HepG2 (cell line): ENCODE measurements around the gene TMPO. TPM values are rescaled to one million over a fixed set of nuclear protein-coding genes. Genes with fewer than 3 reads are reported as not detected.

Experiments used
- AGO2 ChIP-seq: fragments of 200-400 bp; formaldehyde crosslinking; optimal IDR thresholded peaks from 2 replicates; pipeline ENCODE3; 2017; ENCODE audit warnings: mild to moderate bottlenecking, low read depth, low read length, moderate library complexity
- ASH2L ChIP-seq: fragments of 300-600, 200-600 bp; sonication (generic); IDR thresholded peaks from 2 replicates; pipeline ENCODE4 v1.7.0; 2017; ENCODE audit warnings: low read depth, mild to moderate bottlenecking, moderate library complexity, mixed read lengths, low read length; ENCODE audit not compliant: insufficient read length
- FOXK1 ChIP-seq: sonication (generic); formaldehyde crosslinking; IDR thresholded peaks from 2 replicates; pipeline ENCODE4 v1.4.0; 2020; ENCODE audit warnings: low read depth, missing genetic modification reagents, borderline replicate concordance
- FOXO1 ChIP-seq: sonication (generic); formaldehyde crosslinking; IDR thresholded peaks from 2 replicates; pipeline ENCODE4 v1.4.0; 2020; ENCODE audit warnings: missing genetic modification reagents
- GABPB1 ChIP-seq: IDR thresholded peaks from 2 replicates; pipeline ENCODE4 v1.6.1; 2016; ENCODE audit warnings: mild to moderate bottlenecking, missing genetic modification reagents, moderate library complexity, missing compliant biosample characterization
- GATAD2A ChIP-seq: IDR thresholded peaks from 2 replicates; pipeline ENCODE4 v1.6.1; 2016
- KDM3A ChIP-seq: IDR thresholded peaks from 2 replicates; pipeline ENCODE4 v1.6.1; 2018; ENCODE audit warnings: low read depth, missing compliant biosample characterization
- MAX ChIP-seq: IDR thresholded peaks from 2 replicates; pipeline ENCODE4 v1.6.1; 2012; ENCODE audit warnings: inconsistent platforms
- MIXL1 ChIP-seq: IDR thresholded peaks from 2 replicates; pipeline ENCODE4 v1.6.1; 2016
- MLX ChIP-seq: IDR thresholded peaks from 2 replicates; pipeline ENCODE4 v1.6.1; 2016
- POGZ ChIP-seq: sonication (generic); formaldehyde crosslinking; IDR thresholded peaks from 2 replicates; pipeline ENCODE4 v1.4.0; 2020; ENCODE audit warnings: mild to moderate bottlenecking, missing genetic modification reagents
- RBFOX2 ChIP-seq: fragments of 200-400 bp; formaldehyde crosslinking; IDR thresholded peaks from 2 replicates; pipeline ENCODE4 v1.6.1; 2017; ENCODE audit warnings: low read depth, mild to moderate bottlenecking, low read length
- RCOR2 ChIP-seq: IDR thresholded peaks from 2 replicates; pipeline ENCODE4 v1.6.1; 2016; ENCODE audit warnings: missing biosample characterization, missing genetic modification reagents
- RFX3 ChIP-seq: IDR thresholded peaks from 2 replicates; pipeline ENCODE4 v1.6.1; 2016; ENCODE audit warnings: missing biosample characterization, missing genetic modification reagents
- ZBTB38 ChIP-seq: sonication (generic); formaldehyde crosslinking; IDR thresholded peaks from 2 replicates; pipeline ENCODE4 v1.5.1; 2020; ENCODE audit warnings: mild to moderate bottlenecking, missing genetic modification reagents
- ZFY ChIP-seq: sonication (generic); formaldehyde crosslinking; IDR thresholded peaks from 2 replicates; pipeline ENCODE4 v1.4.0; 2020; ENCODE audit warnings: missing genetic modification reagents
- ZNF143 ChIP-seq: sonication (generic); formaldehyde crosslinking; IDR thresholded peaks from 2 replicates; pipeline ENCODE4 v1.4.0; 2020; ENCODE audit warnings: missing genetic modification reagents
- ZNF710 ChIP-seq: sonication (generic); formaldehyde crosslinking; IDR thresholded peaks from 2 replicates; pipeline ENCODE4 v1.5.0; 2020; ENCODE audit warnings: mild to moderate bottlenecking, missing genetic modification reagents, borderline replicate concordance
- ZNF768 ChIP-seq: sonication (generic); formaldehyde crosslinking; IDR thresholded peaks from 2 replicates; pipeline ENCODE4 v1.4.0; 2020; ENCODE audit warnings: missing genetic modification reagents
- ZNF772 ChIP-seq: sonication (generic); formaldehyde crosslinking; IDR thresholded peaks from 2 replicates; pipeline ENCODE4 v1.5.0; 2020; ENCODE audit warnings: mild to moderate bottlenecking, missing genetic modification reagents
- polyA plus RNA-seq, 8 experiments: library from polyadenylated mRNA; depleted of rRNA in 3 of 8; stranded (reverse) in 7 of 8; unstranded in 1 of 8; fragments of >200 nt; fragmentation: Illumina TruSeq in 4 of 8; extraction: Trizol in 4 of 8; gene quantifications; 2 replicates each; pipeline versions ENCODE4 v1.2.1 to v1.2.3, GENCODE V29; 2011 to 2016; ENCODE audit warnings: low read depth in 4 of 8, missing spikeins in 1 of 8, mixed read lengths in 1 of 8; ENCODE audit not compliant: insufficient read depth in 1 of 8
- total RNA-seq, 5 experiments: library from RNA; depleted of rRNA; stranded (reverse); fragments of >200 nt; fragmentation: Illumina TruSeq; extraction: Trizol; gene quantifications; 2 replicates each; pipeline ENCODE4 v1.2.3, GENCODE V29; 2016; ENCODE audit warnings: low read depth in 1 of 5
- TF ChIP-seq, protein P1 (sequence below), 2 experiments: sonication (generic) in 1 of 2; formaldehyde crosslinking in 1 of 2; IDR thresholded peaks; 2 replicates each; pipeline versions ENCODE4 v1.4.0 to v1.6.1; 2016 to 2020; ENCODE audit warnings: borderline replicate concordance in 1 of 2, low read depth in 1 of 2, mild to moderate bottlenecking in 1 of 2, missing genetic modification reagents in 1 of 2

Gene TMPO
- total and polyA plus RNA-seq, 2 of the 13 experiments (the other 11 are each of a cell fraction or from before 2014, with no cell fraction given): 24.2 to 167 TPM

- TF ChIP-seq RFX3 (CRISPR knock-in tag): no peak
- no peak for TF ChIP-seq KDM3A (CRISPR knock-in tag)
- peak; percentile 78; the same call in 1 of the 2 replicates for TF ChIP-seq ZNF710 (CRISPR knock-in tag)
- peak; percentile 81 for TF ChIP-seq GATAD2A (CRISPR knock-in tag)
- peak; percentile 42 for TF ChIP-seq GABPB1 (CRISPR knock-in tag)
- no peak for TF ChIP-seq ZNF768 (CRISPR knock-in tag)
- TF ChIP-seq FOXO1 (CRISPR knock-in tag): peak; percentile 96
- TF ChIP-seq ZBTB38 (CRISPR knock-in tag): peak; percentile 61; the same call in 1 of the 2 replicates
- TF ChIP-seq MLX (CRISPR knock-in tag): peak; percentile 36; the same call in 1 of the 2 replicates
- peak; percentile 43 for TF ChIP-seq MAX
- TF ChIP-seq ASH2L: peak; percentile 80
- TF ChIP-seq FOXK1 (CRISPR knock-in tag): peak; percentile 59; the same call in 1 of the 2 replicates
- TF ChIP-seq ZFY (CRISPR knock-in tag): peak; percentile 47; the same call in 1 of the 2 replicates
- no peak for TF ChIP-seq AGO2
- peak; percentile 92 for TF ChIP-seq POGZ (CRISPR knock-in tag)
- no peak for TF ChIP-seq ZNF143 (CRISPR knock-in tag)
- no peak for TF ChIP-seq MIXL1 (CRISPR knock-in tag)
- peak; percentile 68; the same call in 1 of the 2 replicates for TF ChIP-seq RCOR2 (CRISPR knock-in tag)
- TF ChIP-seq, protein P1, sequence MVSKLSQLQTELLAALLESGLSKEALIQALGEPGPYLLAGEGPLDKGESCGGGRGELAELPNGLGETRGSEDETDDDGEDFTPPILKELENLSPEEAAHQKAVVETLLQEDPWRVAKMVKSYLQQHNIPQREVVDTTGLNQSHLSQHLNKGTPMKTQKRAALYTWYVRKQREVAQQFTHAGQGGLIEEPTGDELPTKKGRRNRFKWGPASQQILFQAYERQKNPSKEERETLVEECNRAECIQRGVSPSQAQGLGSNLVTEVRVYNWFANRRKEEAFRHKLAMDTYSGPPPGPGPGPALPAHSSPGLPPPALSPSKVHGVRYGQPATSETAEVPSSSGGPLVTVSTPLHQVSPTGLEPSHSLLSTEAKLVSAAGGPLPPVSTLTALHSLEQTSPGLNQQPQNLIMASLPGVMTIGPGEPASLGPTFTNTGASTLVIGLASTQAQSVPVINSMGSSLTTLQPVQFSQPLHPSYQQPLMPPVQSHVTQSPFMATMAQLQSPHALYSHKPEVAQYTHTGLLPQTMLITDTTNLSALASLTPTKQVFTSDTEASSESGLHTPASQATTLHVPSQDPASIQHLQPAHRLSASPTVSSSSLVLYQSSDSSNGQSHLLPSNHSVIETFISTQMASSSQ (IDR thresholded peaks at IDR 0.05; ENCODE audit: low read depth): 0 out of 2 replicates have a peak, but pooled peaks have one; percentile 36
- TF ChIP-seq, protein P1 (CRISPR knock-in tag; IDR thresholded peaks at IDR 0.05; ENCODE audit: borderline replicate concordance): no peak
- peak; percentile 58; the same call in 1 of the 2 replicates for TF ChIP-seq RBFOX2
- TF ChIP-seq ZNF772: peak; percentile 79; the same call in 1 of the 2 replicates
Observed at GRCh38 chr12:98490501-98491453, 24.6 kb upstream of the TMPO start (continued).
